Germinal center (tissue), 1 donor: ENCODE data around the gene HTR3B.
"Not testable (repeated sequence)": the region's sequence is repeated elsewhere in the genome, so short reads cannot be mapped to it uniquely, and the experiment has no call there.

Experiments used
- DNase-seq: peaks from one replicate; pipeline ENCODE4 v3.0.0; 2012; ENCODE audit warnings: mixed read lengths, low spot score

The HTR3B gene

GRCh38 chr11:113946162-113946561 is 41.6 kb downstream of the HTR3B start:
- not testable (repeated sequence) for DNase-seq

GRCh38 chr11:113947994-113948393 is 43.4 kb downstream of the HTR3B start:
- DNase-seq, result peak; percentile 61

- no peak for DNase-seq
Observed at GRCh38 chr11:113949891-113950290, 45.3 kb downstream of the HTR3B start.

GRCh38 chr11:113951537-113951936 is 46.9 kb downstream of the HTR3B start:
- DNase-seq, result no peak

- no peak for DNase-seq
Observed at GRCh38 chr11:113952070-113952469, 47.5 kb downstream of the HTR3B start.

- DNase-seq, result no peak
Observed at GRCh38 chr11:113952588-113952987, 48.0 kb downstream of the HTR3B start.

- no peak for DNase-seq
Observed at GRCh38 chr11:113954235-113954634, 49.6 kb downstream of the HTR3B start.

- no peak for DNase-seq
Observed at GRCh38 chr11:113956986-113957385, 52.4 kb downstream of the HTR3B start.

GRCh38 chr11:113960702-113961330 is 56.2 kb downstream of the HTR3B start:
- DNase-seq, result no peak

- DNase-seq, result peak; percentile 57
Observed at GRCh38 chr11:113967361-113967760, 62.8 kb downstream of the HTR3B start.

GRCh38 chr11:113971506-113972195 is 67.1 kb downstream of the HTR3B start:
- DNase-seq, result no peak

GRCh38 chr11:113974741-113975470 is 70.3 kb downstream of the HTR3B start, which contains the start of gene HTR3A:
HTR3A (plus strand) TSS chr11:113975108; CDS start chr11:113975326, 218 bp downstream.
- DNase-seq, result no peak

- peak; percentile 75 for DNase-seq
Observed at GRCh38 chr11:113977071-113977490, 72.5 kb downstream of the HTR3B start.

GRCh38 chr11:113977701-113978100 is 73.1 kb downstream of the HTR3B start:
- DNase-seq, result peak; percentile 74

- peak; percentile 20 for DNase-seq
Observed at GRCh38 chr11:113979431-113979830, 74.8 kb downstream of the HTR3B start.

- no peak for DNase-seq
Observed at GRCh38 chr11:113980785-113981184, 76.2 kb downstream of the HTR3B start.

- DNase-seq, result no peak
Observed at GRCh38 chr11:113982306-113982705, 77.7 kb downstream of the HTR3B start.

- no peak for DNase-seq
Observed at GRCh38 chr11:113984781-113985180, 80.2 kb downstream of the HTR3B start.

- DNase-seq, result no peak
Observed at GRCh38 chr11:113985906-113986305, 81.3 kb downstream of the HTR3B start.

GRCh38 chr11:113986351-113987140 is 82.0 kb downstream of the HTR3B start:
- DNase-seq, result no peak

GRCh38 chr11:113989381-113989780 is 84.8 kb downstream of the HTR3B start:
- no peak for DNase-seq

- DNase-seq, result no peak
Observed at GRCh38 chr11:113989916-113990315, 85.3 kb downstream of the HTR3B start.
